H1 (cell line): Measurements from ENCODE around the gene TMUB1. TPM values are rescaled to one million over a fixed set of nuclear protein-coding genes. Genes with fewer than 3 reads are reported as not detected.

Source experiments
- JUND ChIP-seq: IDR thresholded peaks from 2 replicates; pipeline ENCODE4 v1.6.1; 2011; ENCODE audit warnings: mild to moderate bottlenecking, improper control_type of control experiment, low read length
- KDM1A ChIP-seq: fragments of 200-600, 300-600 bp; sonication (generic); IDR thresholded peaks from 2 replicates; pipeline ENCODE4 v1.7.1; 2016; ENCODE audit warnings: mild to moderate bottlenecking, low read length, borderline replicate concordance
- SIRT6 ChIP-seq: IDR thresholded peaks from one replicate; pipeline ENCODE4 v1.7.1; 2012; ENCODE audit warnings: low read length, inconsistent platforms
- polyA plus RNA-seq, 7 experiments: library from polyadenylated mRNA; depleted of rRNA in 3 of 7; stranded (reverse) in 5 of 7; unstranded in 2 of 7; fragments of >200 nt in 5 of 7; fragments of 200-250 nt in 2 of 7; gene quantifications; 1 replicate in 5 of 7; 2 replicates in 1 of 7; 4 replicates in 1 of 7; pipeline versions ENCODE4 v1.2.1 to v1.2.3, GENCODE V29; 2011 to 2013; ENCODE audit warnings: missing spikeins in 2 of 7, mixed read lengths in 2 of 7
- total RNA-seq: library from RNA; stranded (reverse); fragmentation: NEBNext Ultra II Directional; extraction: Animal tissue kit (Norgen Biotek cat#: 25700); gene quantifications from 2 replicates; pipeline ENCODE4 v1.2.1, GENCODE V29; 2021

Gene TMUB1
- total and polyA plus RNA-seq, 2 of the 8 experiments (the other 6 are each of a cell fraction or from before 2014, with no cell fraction given): 41.4 to 56.2 TPM

GRCh38 chr7:151131592-151132293 lies 48.5 kb upstream of the TMUB1 start (continued):
- no peak for TF ChIP-seq KDM1A
- TF ChIP-seq JUND: no peak
- TF ChIP-seq SIRT6: no peak
